ENCODE data around the gene DRD3. TPM values are rescaled to one million over a fixed set of nuclear protein-coding genes. Genes with fewer than 3 reads are reported as not detected.

The DRD3 gene
- total and polyA plus RNA-seq, 2 of the 8 experiments (the other 6 are each of a cell fraction or from before 2014, with no cell fraction given): 0.32 to 1.3 TPM

DNA sequence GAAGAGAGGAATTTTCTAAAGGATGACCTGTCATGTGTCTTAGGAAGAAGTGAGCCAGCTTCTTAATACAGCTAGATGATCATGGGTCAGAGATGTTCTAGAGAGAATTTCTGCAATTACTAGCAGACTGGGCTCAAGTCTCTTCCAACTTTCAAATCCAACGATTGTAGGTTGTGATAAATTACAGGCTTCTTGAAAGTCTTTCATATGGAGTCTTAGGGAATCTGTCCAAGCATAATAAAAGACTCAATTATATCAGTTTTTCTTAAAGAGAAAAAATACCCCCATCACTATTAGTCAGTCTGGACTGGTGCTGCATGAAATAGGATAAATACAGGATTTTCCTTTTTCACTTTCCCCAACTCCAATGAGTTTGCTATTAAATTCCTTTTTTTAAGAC is 59.1 kb downstream of the DRD3 start:
- H2AFZ ChIP-seq (ENCODE audit: low read length): no peak overlapping the region
- DNase-seq (ENCODE audit: low read depth in 1 of 2, low spot score in 2 of 2) (no peak), FAIRE-seq (no peak)
- no peak overlapping the region for H3K4ac ChIP-seq (replicated peaks; ENCODE audit: insufficient read length, low read depth, low read length)
- H3K18ac ChIP-seq (ENCODE audit: extremely low read depth, low read length): no peak overlapping the region
- H3K4me2 ChIP-seq (ENCODE audit: insufficient read depth in 1 of 2, low read depth in 2 of 2, low read length in 2 of 2): no peak overlapping the region
- H3K23ac ChIP-seq (ENCODE audit: insufficient read length): no peak overlapping the region
- H4K5ac ChIP-seq (ENCODE audit: insufficient read length, low read depth, low read length): no peak overlapping the region
- TF ChIP-seq CTBP2 (IDR thresholded peaks at IDR 0.05; ENCODE audit: borderline replicate concordance, insufficient read depth, insufficient read length, low read length) (no peak), YY1 (IDR thresholded peaks at IDR 0.05; ENCODE audit: low read depth, low read length) (no peak), PHF8 (conservative IDR thresholded peaks at IDR 0.05; ENCODE audit: low read depth, low read length) (no peak), POLR2A (IDR thresholded peaks at IDR 0.05; ENCODE audit: control extremely low read depth in 1 of 2, low read depth in 2 of 2, low read length in 2 of 2) (no peak), ATF2 (IDR thresholded peaks at IDR 0.05; ENCODE audit: low read length) (no peak), FOSL1 (IDR thresholded peaks at IDR 0.05; ENCODE audit: insufficient read depth, low read depth, low read length) (no peak), ASH2L (IDR thresholded peaks at IDR 0.05; ENCODE audit: low read length) (no peak)
- TF ChIP-seq, protein P1, sequence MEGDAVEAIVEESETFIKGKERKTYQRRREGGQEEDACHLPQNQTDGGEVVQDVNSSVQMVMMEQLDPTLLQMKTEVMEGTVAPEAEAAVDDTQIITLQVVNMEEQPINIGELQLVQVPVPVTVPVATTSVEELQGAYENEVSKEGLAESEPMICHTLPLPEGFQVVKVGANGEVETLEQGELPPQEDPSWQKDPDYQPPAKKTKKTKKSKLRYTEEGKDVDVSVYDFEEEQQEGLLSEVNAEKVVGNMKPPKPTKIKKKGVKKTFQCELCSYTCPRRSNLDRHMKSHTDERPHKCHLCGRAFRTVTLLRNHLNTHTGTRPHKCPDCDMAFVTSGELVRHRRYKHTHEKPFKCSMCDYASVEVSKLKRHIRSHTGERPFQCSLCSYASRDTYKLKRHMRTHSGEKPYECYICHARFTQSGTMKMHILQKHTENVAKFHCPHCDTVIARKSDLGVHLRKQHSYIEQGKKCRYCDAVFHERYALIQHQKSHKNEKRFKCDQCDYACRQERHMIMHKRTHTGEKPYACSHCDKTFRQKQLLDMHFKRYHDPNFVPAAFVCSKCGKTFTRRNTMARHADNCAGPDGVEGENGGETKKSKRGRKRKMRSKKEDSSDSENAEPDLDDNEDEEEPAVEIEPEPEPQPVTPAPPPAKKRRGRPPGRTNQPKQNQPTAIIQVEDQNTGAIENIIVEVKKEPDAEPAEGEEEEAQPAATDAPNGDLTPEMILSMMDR (IDR thresholded peaks at IDR 0.05; ENCODE audit: control extremely low read depth in 1 of 3, insufficient read depth in 1 of 3, low read depth in 1 of 3, low read length in 3 of 3): no peak
- H3K4me1 ChIP-seq (replicated peaks in 1 of 4; ENCODE audit: control insufficient read depth in 3 of 4, insufficient read depth in 4 of 4, low read length in 3 of 4): no peaks in the 10 kb centered on the region
- H4K91ac ChIP-seq (replicated peaks; ENCODE audit: insufficient read length, low read length): no peak overlapping the region
- WGBS, 2 experiments (ENCODE audit: extremely low coverage in 1 of 2, insufficient coverage in 1 of 2, insufficient read length in 1 of 2, insufficient replicate concordance in 2 of 2, low coverage in 1 of 2, low lambda C conversion rate in 2 of 2, missing lambda C conversion rate in 1 of 2): 89% methylated on average over 1 of the region's 1 CpG; no CpG with 5 or more reads in 1 of the 2 experiments
- ChIA-PET POLR2A (ENCODE audit: partially characterized antibody) (interaction anchor here (0.6 kb wide), 1 partner anchor 57 kb away, joined by 3 read pairs; no protein-coding TSS in a partner anchor), CTCF (ENCODE audit: partially characterized antibody) (interaction anchor here (0.6 kb wide), 1 partner anchor 177 kb away, joined by 3 read pairs; no protein-coding TSS in a partner anchor)
- H2BK120ac ChIP-seq (replicated peaks; ENCODE audit: low read depth, low read length): no peak overlapping the region
- H2BK15ac ChIP-seq (ENCODE audit: low read length): no peak overlapping the region
- H3K14ac ChIP-seq (ENCODE audit: insufficient read length): no peak overlapping the region
- H3K79me1 ChIP-seq (ENCODE audit: low read depth, low read length): no peaks in the 10 kb centered on the region
- no peaks in the 10 kb centered on the region for H3K79me2 ChIP-seq (ENCODE audit: control insufficient read depth in 1 of 2, insufficient read depth in 2 of 2, low read length in 2 of 2)
- H2BK5ac ChIP-seq (ENCODE audit: low read depth, low read length): no peak overlapping the region
- H3K27ac ChIP-seq (ENCODE audit: low read depth, low read length): no peak overlapping the region
- no peak overlapping the region for H3K56ac ChIP-seq (replicated peaks; ENCODE audit: insufficient read length, low read depth, low read length)
- H2BK20ac ChIP-seq (ENCODE audit: low read length): no peak overlapping the region
- no peaks in the 10 kb centered on the region for H4K20me1 ChIP-seq (replicated peaks in 1 of 2; ENCODE audit: control insufficient read depth in 1 of 2, insufficient read depth in 2 of 2, low read length in 2 of 2)
- H2AK5ac ChIP-seq (ENCODE audit: low read depth, low read length): no peak overlapping the region
- no peaks in the 10 kb centered on the region for H3K27me3 ChIP-seq (replicated peaks in 1 of 4; ENCODE audit: control insufficient read depth in 3 of 4, extremely low read depth in 1 of 4, insufficient read depth in 3 of 4, low read length in 3 of 4)
- H3K23me2 ChIP-seq (ENCODE audit: low read depth, low read length): no peaks in the 10 kb centered on the region
- no peak overlapping the region for H2BK12ac ChIP-seq (ENCODE audit: low read depth, low read length)
- H3K9me3 ChIP-seq (ENCODE audit: insufficient read depth in 2 of 2, low read depth in 1 of 2, low read length in 1 of 2): no peaks in the 10 kb centered on the region
- H4K8ac ChIP-seq (ENCODE audit: extremely low read depth, insufficient read depth, low read length): no peak overlapping the region
- H3K36me3 ChIP-seq (ENCODE audit: control insufficient read depth in 2 of 4, insufficient read depth in 4 of 4, low read length in 3 of 4): no peaks in the 10 kb centered on the region
- no peak overlapping the region for H3K9ac ChIP-seq (replicated peaks in 1 of 4; ENCODE audit: extremely low read depth in 1 of 4, low read depth in 3 of 4, low read length in 3 of 4)
- no peak overlapping the region for H3K4me3 ChIP-seq (ENCODE audit: extremely low read depth in 1 of 4, insufficient read depth in 2 of 4, low read depth in 3 of 4, low read length in 4 of 4)
